HG03060 (cell line): ENCODE data around the gene GLB1L3.

Source experiments
- ATAC-seq: cut with Tn5 transposase; IDR thresholded peaks from one replicate; pipeline ENCODE4 v1.9.1; 2021; ENCODE audit warnings: low read depth, moderate number of reproducible peaks; ENCODE audit not compliant: unreplicated experiment

GLB1L3 gene

GRCh38 chr11:134275534-134276395 is at the start of gene GLB1L3:
TSS of gene GLB1L3 (plus strand) at chr11:134276379. CDS start at chr11:134276741, 362 bp downstream.
- ATAC-seq: no peak

- ATAC-seq: no peak
These were observed 49.3 kb upstream of the GLB1L3 start for GRCh38 chr11:134226806-134227325.

GRCh38 chr11:134228625-134229024 is 47.6 kb upstream of the GLB1L3 start:
- ATAC-seq: peak; percentile 46

- ATAC-seq: no peak
These were observed 46.9 kb upstream of the GLB1L3 start for GRCh38 chr11:134229126-134229790.

GRCh38 chr11:134230339-134230738 is 45.8 kb upstream of the GLB1L3 start:
- no peak for ATAC-seq

- ATAC-seq: no peak
These were observed 44.1 kb upstream of the GLB1L3 start for GRCh38 chr11:134231958-134232659.

- ATAC-seq: no peak
These were observed 42.4 kb upstream of the GLB1L3 start for GRCh38 chr11:134233729-134234179.

- no peak for ATAC-seq
These were observed 40.8 kb upstream of the GLB1L3 start for GRCh38 chr11:134235399-134235798.

- ATAC-seq: no peak
These were observed 39.2 kb upstream of the GLB1L3 start for GRCh38 chr11:134236834-134237556.

- ATAC-seq: no peak
These were observed 38.6 kb upstream of the GLB1L3 start for GRCh38 chr11:134237557-134237922.

- ATAC-seq: no peak
These were observed 37.2 kb upstream of the GLB1L3 start for GRCh38 chr11:134238956-134239355.

- no peak for ATAC-seq
These were observed 35.6 kb upstream of the GLB1L3 start for GRCh38 chr11:134240592-134240991.

GRCh38 chr11:134242376-134242775 is 33.8 kb upstream of the GLB1L3 start:
- no peak for ATAC-seq

- ATAC-seq: no peak
These were observed 32.3 kb upstream of the GLB1L3 start for GRCh38 chr11:134243913-134244312.

GRCh38 chr11:134244593-134244992 is 31.6 kb upstream of the GLB1L3 start:
- no peak for ATAC-seq

- no peak for ATAC-seq
These were observed 30.7 kb upstream of the GLB1L3 start for GRCh38 chr11:134245434-134245833.

- no peak for ATAC-seq
These were observed 30.1 kb upstream of the GLB1L3 start for GRCh38 chr11:134246100-134246499.

GRCh38 chr11:134246678-134247077 is 29.5 kb upstream of the GLB1L3 start:
- ATAC-seq: no peak

GRCh38 chr11:134248910-134249480 is 27.2 kb upstream of the GLB1L3 start:
- no peak for ATAC-seq

- ATAC-seq: no peak
These were observed 25.9 kb upstream of the GLB1L3 start for GRCh38 chr11:134250246-134250645.
